HG03571 (cell line): ENCODE measurements around the gene QKI.

Experiments
- ATAC-seq: cut with Tn5 transposase; IDR thresholded peaks from one replicate; pipeline ENCODE4 v1.9.1; 2021; ENCODE audit not compliant: unreplicated experiment

The QKI gene

GRCh38 chr6:163605385-163606097, 191.0 kb downstream of the QKI start:
- ATAC-seq: no peak

DNA sequence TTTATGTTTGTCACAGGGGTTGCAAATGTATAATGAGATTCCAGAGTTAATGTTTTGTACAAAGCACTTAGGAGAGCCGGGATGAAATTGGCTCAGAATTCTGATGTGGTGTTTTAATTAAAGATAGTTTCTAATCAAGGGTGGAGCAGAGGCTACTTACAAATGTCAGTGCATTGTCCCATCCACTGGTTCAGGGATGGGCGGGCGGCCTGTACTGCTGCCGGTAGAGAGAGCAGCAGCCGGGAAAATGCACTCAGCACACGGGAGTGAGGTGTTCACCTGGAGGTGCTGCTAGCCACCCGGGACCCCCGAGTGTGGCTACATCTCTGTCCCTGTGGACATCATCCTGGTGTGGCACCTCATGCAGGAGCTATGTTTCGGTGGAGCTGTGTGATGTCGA, 193.3 kb downstream of the QKI start:
- ATAC-seq: no peak

GRCh38 chr6:163608204-163608644, 193.7 kb downstream of the QKI start:
- no peak for ATAC-seq

GRCh38 chr6:163612200-163612599, 197.7 kb downstream of the QKI start:
- no peak for ATAC-seq

GRCh38 chr6:163613025-163613424, 198.5 kb downstream of the QKI start:
- no peak for ATAC-seq

GRCh38 chr6:163613668-163614067, 199.2 kb downstream of the QKI start:
- ATAC-seq: no peak

DNA sequence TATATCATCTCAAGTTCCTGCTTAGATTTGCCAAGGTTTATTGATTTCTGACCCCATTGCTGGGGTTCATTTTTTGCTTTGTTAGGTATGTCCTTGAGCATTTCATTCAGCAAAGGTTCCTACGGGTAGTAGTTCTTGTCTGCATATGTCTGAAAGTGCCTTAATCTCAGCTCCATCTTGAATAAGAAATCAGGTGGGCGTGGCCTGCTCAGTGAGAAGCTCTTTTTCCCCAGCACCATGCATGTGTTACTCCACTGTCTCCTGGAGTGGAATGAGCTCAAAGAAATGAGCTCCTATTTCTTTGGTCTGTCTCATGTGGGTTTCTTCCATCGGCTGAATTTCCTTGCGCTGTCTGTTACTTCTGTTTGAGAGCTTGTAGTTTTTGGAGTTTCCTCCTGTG, 201.9 kb downstream of the QKI start:
- no peak for ATAC-seq

DNA sequence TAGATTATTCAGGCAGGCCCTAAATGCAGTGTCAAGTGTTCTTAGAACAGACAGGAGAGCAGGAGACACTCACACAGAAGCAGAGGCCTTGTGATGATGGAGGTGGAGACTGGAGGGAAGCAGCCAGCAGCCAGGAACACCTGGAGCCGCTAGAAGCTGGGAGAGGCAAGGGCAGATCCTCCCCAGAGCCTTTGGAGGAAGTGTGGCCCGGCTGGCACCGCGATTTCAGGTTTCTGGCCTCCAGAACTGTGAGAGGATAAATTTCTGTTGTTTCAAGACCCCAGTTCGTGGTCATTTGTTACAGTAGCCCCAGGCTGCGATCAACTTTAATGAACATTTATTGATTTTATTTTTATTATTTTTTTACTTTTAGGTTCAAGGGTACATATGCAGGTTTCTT, 203.0 kb downstream of the QKI start:
- ATAC-seq: no peak

DNA sequence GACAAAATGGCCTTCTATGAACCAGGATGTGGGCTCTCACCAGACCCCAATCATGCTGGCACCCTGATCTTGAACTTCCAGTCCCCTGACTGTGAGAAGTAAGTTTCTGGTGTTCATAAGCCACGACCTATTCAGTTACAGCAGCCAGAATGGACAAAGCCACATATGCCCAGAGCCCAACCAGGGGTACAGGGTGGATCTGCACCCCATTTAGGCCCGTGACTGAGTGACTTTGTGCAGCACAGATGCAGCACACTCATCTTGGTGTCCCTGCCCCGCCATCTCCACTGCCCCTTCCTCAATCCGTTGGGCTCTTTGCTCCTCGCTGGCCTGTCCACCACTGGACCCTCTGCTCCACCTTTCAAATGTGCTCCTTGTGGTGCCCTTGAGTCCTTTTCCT, 205.6 kb downstream of the QKI start:
- no peak for ATAC-seq

GRCh38 chr6:163620670-163621330, 206.3 kb downstream of the QKI start:
- no peak for ATAC-seq

DNA sequence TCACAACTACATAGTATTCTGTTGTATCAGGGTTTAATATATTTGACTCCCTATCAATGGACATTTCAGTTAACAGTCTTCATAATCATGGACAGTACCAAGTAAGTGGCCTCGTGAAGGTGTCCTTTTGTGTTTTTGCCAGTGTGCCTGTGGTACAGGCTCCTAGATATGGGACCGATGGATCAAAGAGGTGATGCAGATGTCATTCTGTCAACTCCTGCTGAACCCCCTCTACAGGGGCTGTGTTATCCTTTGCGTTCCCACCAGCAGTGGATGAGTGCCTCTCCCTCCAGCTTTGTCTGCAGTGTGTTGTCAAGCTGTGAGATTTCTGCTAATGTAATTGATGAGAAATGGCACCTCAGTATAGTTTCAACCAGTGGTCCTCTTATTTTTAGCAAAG, 210.7 kb downstream of the QKI start:
- ATAC-seq: no peak

- ATAC-seq: no peak
Measured at GRCh38 chr6:163626073-163626867, 211.8 kb downstream of the QKI start.

GRCh38 chr6:163627274-163628062, 212.9 kb downstream of the QKI start:
- ATAC-seq: no peak
